Suprapubic skin (tissue), 4 donors: ENCODE data around the gene TAX1BP1. TPM values are rescaled to one million over a fixed set of nuclear protein-coding genes. Genes with fewer than 3 reads are reported as not detected.

Experiments used
- DNase-seq, 2 donors: peaks; one replicate each; pipeline ENCODE4 v3.0.0-alpha.2; 2019; ENCODE audit warnings: low spot score in 2 of 2
- H3K27ac ChIP-seq: fragments of 200-600 bp; sonication (generic); one replicate; pipeline ENCODE4 v1.5.1; 2019
- H3K27me3 ChIP-seq: fragments of 200-600 bp; sonication (generic); one replicate; pipeline ENCODE4 v1.5.1; 2019
- H3K36me3 ChIP-seq: fragments of 200-600 bp; sonication (generic); one replicate; pipeline ENCODE4 v1.5.1; 2019
- H3K4me1 ChIP-seq: fragments of 200-600 bp; sonication (generic); one replicate; pipeline ENCODE4 v1.5.1; 2019
- H3K4me3 ChIP-seq: fragments of 200-600 bp; sonication (generic); one replicate; pipeline ENCODE4 v1.5.1; 2019; ENCODE audit warnings: mild to moderate bottlenecking
- H3K9me3 ChIP-seq: fragments of 200-600 bp; sonication (generic); one replicate; pipeline ENCODE4 v1.5.1; 2019
- EP300 ChIP-seq: sonication (generic); formaldehyde crosslinking; IDR thresholded peaks from one replicate; pipeline ENCODE4 v1.6.1; 2017; ENCODE audit warnings: antibody characterized with exemption
- POLR2A ChIP-seq, 2 donors: fragments of 450-650 bp; IDR thresholded peaks; one replicate each; pipeline ENCODE4 v1.6.1; 2017; ENCODE audit warnings: antibody characterized with exemption in 2 of 2, mild to moderate bottlenecking in 2 of 2, moderate library complexity in 2 of 2
- POLR2AphosphoS5 ChIP-seq, 3 donors: sonication (generic); formaldehyde crosslinking; IDR thresholded peaks; one replicate each; pipeline ENCODE4 v1.6.1; 2017; ENCODE audit warnings: antibody characterized with exemption in 3 of 3
- WGBS: methylation state at CpG from one replicate; pipeline ENCODE4 v1.1.5; 2018; 5-methylcytosine and 5-hydroxymethylcytosine counted together
- total RNA-seq, 4 donors: library from RNA; depleted of rRNA; stranded (reverse); fragments of >200 nt; gene quantifications; one replicate each; pipeline ENCODE4 v1.1.0, GENCODE V29; 2016
- TF ChIP-seq, protein P1 (sequence below), 2 donors: fragments of 200-600 bp in 1 of 2; fragments of 450-650 bp in 1 of 2; sonication (generic) in 1 of 2; IDR thresholded peaks; one replicate each; pipeline ENCODE4 v1.5.1; 2016 to 2019; ENCODE audit warnings: antibody characterized with exemption in 2 of 2, mild to moderate bottlenecking in 1 of 2, moderate library complexity in 1 of 2

TAX1BP1 gene
- total RNA-seq, 4 donors from 2014 or later, result 67.5 to 98.3 (median 84.5) TPM

DNA sequence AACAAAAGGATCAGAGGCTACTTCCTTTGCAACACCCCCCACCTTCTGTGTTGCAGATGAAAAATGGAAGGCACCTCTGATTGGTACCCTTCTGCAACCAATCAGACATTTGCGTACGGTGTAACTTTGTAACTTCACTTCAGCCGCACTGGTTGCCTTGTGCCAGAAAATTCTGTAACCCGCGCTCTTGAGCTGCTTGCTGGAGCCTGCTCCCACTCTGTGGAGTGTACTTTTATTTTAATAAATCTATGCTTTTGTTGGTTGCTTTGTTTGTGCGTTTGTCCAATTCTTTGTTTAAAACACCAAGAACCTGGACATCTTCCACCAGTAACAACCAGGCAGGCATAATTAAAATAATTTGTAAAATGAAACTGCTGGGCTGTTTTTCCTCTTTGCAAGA is 31.5 kb upstream of the TAX1BP1 start:
- TF ChIP-seq POLR2A (IDR thresholded peaks at IDR 0.05), result no peak
- no peak for TF ChIP-seq POLR2AphosphoS5 (IDR thresholded peaks at IDR 0.05)
- TF ChIP-seq EP300, result no peak
- TF ChIP-seq, protein P1, sequence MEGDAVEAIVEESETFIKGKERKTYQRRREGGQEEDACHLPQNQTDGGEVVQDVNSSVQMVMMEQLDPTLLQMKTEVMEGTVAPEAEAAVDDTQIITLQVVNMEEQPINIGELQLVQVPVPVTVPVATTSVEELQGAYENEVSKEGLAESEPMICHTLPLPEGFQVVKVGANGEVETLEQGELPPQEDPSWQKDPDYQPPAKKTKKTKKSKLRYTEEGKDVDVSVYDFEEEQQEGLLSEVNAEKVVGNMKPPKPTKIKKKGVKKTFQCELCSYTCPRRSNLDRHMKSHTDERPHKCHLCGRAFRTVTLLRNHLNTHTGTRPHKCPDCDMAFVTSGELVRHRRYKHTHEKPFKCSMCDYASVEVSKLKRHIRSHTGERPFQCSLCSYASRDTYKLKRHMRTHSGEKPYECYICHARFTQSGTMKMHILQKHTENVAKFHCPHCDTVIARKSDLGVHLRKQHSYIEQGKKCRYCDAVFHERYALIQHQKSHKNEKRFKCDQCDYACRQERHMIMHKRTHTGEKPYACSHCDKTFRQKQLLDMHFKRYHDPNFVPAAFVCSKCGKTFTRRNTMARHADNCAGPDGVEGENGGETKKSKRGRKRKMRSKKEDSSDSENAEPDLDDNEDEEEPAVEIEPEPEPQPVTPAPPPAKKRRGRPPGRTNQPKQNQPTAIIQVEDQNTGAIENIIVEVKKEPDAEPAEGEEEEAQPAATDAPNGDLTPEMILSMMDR (IDR thresholded peaks at IDR 0.05), result no peak
- no peaks in the 10 kb centered on the region for H3K36me3 ChIP-seq
- no peaks in the 10 kb centered on the region for H3K9me3 ChIP-seq
- H3K4me3 ChIP-seq, result no peak overlapping the region
- no peaks in the 10 kb centered on the region for H3K27me3 ChIP-seq
- H3K27ac ChIP-seq, result no peak overlapping the region
- DNase-seq, result no peak
- no peaks in the 10 kb centered on the region for H3K4me1 ChIP-seq
- WGBS, result 89% methylated on average over 6 of the region's 6 CpGs

DNA sequence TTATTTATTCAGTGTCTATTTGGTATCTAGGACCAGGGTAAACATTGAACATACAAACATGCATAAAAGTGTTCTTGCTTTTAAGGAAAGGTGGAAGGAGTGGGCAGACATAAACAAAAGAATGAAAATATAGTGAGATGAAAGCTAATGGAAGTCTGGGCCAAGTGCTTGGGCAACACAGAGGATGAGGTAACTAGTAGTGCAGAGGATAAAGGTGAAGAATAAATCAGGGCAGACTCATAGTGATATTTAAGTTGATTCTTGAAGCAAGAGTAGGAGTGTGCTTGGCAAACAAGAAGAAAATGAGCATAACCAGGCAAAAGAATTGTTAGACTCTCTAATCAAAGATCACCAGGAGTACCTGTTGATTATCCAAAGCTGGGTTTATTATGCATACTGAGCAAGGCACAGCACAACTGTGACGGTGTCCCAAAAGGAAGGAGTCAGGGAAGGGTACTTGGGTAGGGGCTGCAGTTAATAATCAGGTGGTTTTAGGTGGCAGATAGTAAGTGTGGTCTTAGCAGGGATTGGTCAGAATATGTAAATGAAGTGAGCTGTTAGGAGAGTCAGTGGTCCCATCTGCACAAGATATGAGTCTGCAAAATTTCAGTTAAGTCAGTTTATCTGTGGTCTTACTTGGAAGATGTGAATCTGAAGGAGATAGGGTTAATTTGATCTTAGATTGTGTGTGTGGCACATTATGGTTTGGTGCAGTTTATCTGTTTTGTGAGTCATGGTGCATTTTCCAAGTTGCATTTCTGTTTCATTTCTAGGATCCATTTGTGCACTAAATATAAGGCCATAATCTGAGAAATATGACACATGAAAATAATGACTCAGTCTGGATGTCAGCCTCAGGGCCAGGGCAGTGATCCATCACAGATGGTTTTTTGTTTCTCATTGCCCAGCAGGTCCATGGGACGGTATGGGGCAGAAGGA is 30.6 kb upstream of the TAX1BP1 start:
- no peaks in the 10 kb centered on the region for H3K9me3 ChIP-seq
- 49% methylated on average over 2 of the region's 2 CpGs for WGBS
- H3K36me3 ChIP-seq, result no peaks in the 10 kb centered on the region
- H3K27ac ChIP-seq, result no peak overlapping the region
- no peaks in the 10 kb centered on the region for H3K27me3 ChIP-seq
- no peak overlapping the region for H3K4me3 ChIP-seq
- H3K4me1 ChIP-seq, result no peaks in the 10 kb centered on the region
- no peak for DNase-seq
- TF ChIP-seq, protein P1 (IDR thresholded peaks at IDR 0.05), result no peak
- TF ChIP-seq POLR2A (IDR thresholded peaks at IDR 0.05), result no peak
- TF ChIP-seq EP300, result no peak
- no peak for TF ChIP-seq POLR2AphosphoS5 (IDR thresholded peaks at IDR 0.05)

DNA sequence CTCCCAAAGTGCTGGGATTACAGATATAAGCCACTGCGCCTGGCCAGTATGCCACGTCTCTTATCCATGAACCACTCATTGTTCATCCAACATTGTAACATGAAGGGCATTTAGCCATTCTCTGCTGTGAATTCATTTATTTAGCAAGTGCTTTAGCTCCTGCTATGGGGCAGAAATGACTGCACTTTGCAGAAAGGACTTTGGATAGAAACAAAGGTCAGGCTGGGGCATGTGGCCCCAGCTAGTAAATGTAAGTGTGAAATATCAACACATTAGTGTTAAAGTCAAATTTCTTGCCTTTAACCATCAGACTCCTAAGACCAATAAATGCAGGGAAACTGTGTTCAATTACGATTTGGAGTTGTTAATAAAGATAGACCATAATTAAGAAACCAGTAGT is 27.7 kb upstream of the TAX1BP1 start:
- DNase-seq, result no peak
- H3K27me3 ChIP-seq, result no peaks in the 10 kb centered on the region
- no peak for TF ChIP-seq POLR2A (IDR thresholded peaks at IDR 0.05)
- TF ChIP-seq, protein P1 (IDR thresholded peaks at IDR 0.05), result no peak
- TF ChIP-seq EP300, result no peak
- no peak for TF ChIP-seq POLR2AphosphoS5 (IDR thresholded peaks at IDR 0.05)
- no peak overlapping the region for H3K27ac ChIP-seq
- no peaks in the 10 kb centered on the region for H3K4me1 ChIP-seq
- WGBS, result 94% methylated on average over 3 of the region's 3 CpGs
- H3K4me3 ChIP-seq, result no peak overlapping the region
- no peaks in the 10 kb centered on the region for H3K9me3 ChIP-seq
- no peaks in the 10 kb centered on the region for H3K36me3 ChIP-seq

DNA sequence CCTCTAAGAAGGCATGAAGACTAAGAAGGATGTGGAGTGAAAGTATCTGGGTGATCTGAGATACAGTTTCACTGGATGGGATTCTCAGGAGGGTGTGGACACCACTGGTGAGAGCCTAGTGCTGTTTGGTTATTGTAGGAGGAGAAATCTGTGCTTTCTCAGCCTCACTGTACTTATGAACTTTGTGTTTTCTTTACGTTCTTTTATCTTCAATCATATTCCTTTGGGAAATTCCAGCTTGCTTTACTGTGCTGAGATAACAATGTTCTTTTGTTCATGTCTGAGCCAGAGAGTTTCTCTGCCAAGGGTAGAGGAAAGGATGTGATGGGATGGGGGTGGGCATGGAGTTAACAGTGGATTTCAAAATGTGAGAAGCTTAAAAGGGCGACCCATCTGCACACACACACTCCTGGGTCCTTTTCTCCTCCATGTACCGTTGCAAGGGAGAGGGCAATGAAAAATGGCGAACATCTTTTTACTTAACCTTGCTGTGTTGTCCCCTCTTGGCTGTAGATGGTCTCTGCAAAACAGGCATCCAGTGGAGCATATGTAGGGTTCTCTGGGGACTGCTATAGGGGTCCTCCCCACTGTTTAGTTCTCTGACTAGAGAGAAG is 25.0 kb upstream of the TAX1BP1 start:
- WGBS, result 68% methylated on average over 4 of the region's 4 CpGs
- no peak for DNase-seq

More for the DNA sequence above, 25.0 kb upstream of the TAX1BP1 start:
- H3K27ac ChIP-seq, result no peak overlapping the region
- TF ChIP-seq EP300, result no peak
- TF ChIP-seq POLR2AphosphoS5 (IDR thresholded peaks at IDR 0.05), result no peak
- TF ChIP-seq, protein P1 (IDR thresholded peaks at IDR 0.05), result no peak
- no peak for TF ChIP-seq POLR2A (IDR thresholded peaks at IDR 0.05)
- no peaks in the 10 kb centered on the region for H3K9me3 ChIP-seq
- no peaks in the 10 kb centered on the region for H3K27me3 ChIP-seq
- no peak overlapping the region for H3K4me3 ChIP-seq
- no peaks in the 10 kb centered on the region for H3K36me3 ChIP-seq
- H3K4me1 ChIP-seq, result no peaks in the 10 kb centered on the region
